Measurements from ENCODE around the gene DYSF.

DNA sequence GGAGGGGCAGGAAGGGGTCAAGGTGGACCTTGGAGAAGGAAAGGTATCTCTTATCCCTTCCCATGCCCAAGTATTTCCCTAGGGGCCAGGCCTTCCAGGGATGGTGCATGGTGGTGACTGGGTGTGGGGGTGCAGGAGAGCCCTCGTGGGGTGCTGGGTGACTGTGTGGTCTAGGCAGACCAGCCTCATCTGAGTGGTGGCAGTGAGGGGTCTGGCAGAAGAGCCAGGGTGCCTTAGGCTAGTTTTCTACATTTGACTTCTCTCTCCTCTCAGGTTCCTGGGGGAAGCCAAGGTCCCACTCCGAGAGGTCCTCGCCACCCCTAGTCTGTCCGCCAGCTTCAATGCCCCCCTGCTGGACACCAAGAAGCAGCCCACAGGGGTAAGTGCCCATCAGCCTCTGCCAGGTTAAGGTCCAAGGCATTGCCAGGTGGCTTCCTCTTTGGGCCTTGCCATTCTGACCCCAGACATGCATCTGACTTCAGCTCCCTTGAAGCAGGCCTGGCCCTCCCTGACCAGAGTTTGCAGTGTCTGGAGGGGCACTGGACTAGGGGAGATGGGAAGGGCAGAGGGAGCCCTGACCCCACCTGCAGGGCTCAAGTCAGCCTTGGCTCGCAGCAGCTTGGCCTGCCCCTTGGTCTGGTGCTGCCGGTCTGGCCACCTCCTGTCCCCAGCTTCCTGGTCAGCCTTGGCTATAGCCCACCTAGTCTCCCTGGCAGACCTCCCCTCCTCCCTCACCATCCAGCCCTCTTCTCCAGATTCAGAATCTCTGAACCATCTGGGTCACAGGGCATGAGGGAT, 49.8 kb downstream of the DYSF start:
- TF ChIP-seq EZH2 (IDR thresholded peaks at IDR 0.05) (no peak), POLR2AphosphoS5 (IDR thresholded peaks at IDR 0.05; ENCODE audit: borderline replicate concordance, low read depth, low read length) (no peak), FOXP2 (optimal IDR thresholded peaks at IDR 0.05; ENCODE audit: control extremely low read depth, extremely low read length, insufficient read depth) (no peak)

Data from SK-N-MC (cell line).